ENCODE results near the gene RBM20.

RBM20 gene

DNA sequence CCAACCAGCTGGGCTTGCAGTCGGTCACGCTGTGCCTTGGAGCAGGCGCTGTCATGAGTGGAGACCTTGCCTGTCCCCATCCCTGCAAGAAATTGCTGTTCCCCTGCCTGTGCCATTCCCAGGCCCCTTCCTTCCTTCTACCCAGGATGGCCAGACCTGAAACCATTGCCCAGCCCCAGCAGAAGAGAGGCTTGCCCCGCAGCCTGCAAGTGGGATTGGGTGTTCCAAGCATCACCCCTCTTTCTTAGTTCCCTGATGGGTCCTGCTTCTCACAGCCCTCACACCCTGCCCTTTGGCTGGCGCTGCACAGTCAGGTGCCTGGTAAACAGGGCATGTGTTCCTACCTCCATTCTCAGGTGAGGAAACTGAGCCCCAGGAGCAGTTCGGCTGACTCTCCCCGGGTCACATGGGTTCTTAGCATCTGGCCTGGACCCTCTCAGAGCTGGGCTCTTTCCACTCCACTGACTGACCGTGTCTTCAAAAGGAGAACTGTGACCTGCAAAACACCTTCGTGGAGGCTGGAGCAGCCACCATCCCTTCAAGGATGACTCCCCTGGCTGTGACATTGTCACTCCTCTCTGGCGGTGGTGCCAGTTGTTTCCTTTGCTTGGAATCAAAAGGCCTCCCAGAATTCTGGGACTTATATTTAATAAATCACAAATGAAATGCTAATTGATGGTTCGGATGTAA lies 185.7 kb downstream of the RBM20 start:
- no peak overlapping the region for H3K4me3 ChIP-seq (ENCODE audit: low read depth in 1 of 2, low read length in 1 of 2)
- no peaks in the 10 kb centered on the region for H3K9me3 ChIP-seq
- no peak for TF ChIP-seq CTCF (IDR thresholded peaks at IDR 0.05)
- H3K4me1 ChIP-seq (ENCODE audit: control insufficient read depth in 1 of 2, insufficient read depth in 1 of 2, low read depth in 1 of 2, low read length in 1 of 2) = no peaks in the 10 kb centered on the region
- H3K27me3 ChIP-seq = no peaks in the 10 kb centered on the region
- no peak overlapping the region for H3K27ac ChIP-seq
- no peaks in the 10 kb centered on the region for H3K36me3 ChIP-seq

DNA sequence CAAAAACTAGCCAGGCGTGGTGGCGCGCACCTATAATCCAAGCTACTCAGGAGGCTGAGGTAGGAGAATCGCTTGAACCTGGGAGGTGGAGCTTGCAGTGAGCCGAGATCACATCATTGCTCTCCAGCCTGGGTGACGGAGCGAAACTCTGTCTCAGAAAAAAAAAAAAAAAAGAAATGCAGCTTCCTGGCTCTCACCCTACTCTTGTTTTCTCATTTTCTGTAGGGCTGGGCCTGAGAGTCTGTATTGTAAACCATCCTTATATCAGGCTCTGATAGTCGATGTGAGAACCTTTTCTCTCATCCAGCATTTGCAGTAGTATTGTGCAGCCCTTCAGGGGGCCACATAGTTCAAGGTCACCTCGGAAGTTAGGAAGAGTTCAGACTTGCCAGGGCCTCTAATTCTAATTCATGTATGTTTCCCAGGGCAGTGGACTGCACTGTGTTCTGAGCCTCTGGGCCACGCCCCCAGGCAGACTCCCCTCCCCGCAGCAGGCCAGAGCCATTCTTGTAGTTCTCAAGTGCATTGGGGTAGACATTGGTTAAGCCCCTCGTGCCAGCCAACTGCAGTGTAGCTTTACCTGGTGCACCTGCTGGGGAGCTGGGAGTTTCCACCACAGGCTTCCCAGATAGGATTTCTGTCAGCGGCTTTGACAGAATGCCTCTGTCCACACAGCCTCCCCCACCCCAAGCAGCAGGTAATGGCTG lies 189.3 kb downstream of the RBM20 start:
- H3K4me1 ChIP-seq (ENCODE audit: control insufficient read depth in 1 of 2, insufficient read depth in 1 of 2, low read depth in 1 of 2, low read length in 1 of 2) = no peaks in the 10 kb centered on the region
- no peaks in the 10 kb centered on the region for H3K36me3 ChIP-seq
- no peaks in the 10 kb centered on the region for H3K27me3 ChIP-seq
- no peak overlapping the region for H3K4me3 ChIP-seq (ENCODE audit: low read depth in 1 of 2, low read length in 1 of 2)
- H3K27ac ChIP-seq = no peak overlapping the region
- TF ChIP-seq CTCF (IDR thresholded peaks at IDR 0.05) = no peak
- no peaks in the 10 kb centered on the region for H3K9me3 ChIP-seq

DNA sequence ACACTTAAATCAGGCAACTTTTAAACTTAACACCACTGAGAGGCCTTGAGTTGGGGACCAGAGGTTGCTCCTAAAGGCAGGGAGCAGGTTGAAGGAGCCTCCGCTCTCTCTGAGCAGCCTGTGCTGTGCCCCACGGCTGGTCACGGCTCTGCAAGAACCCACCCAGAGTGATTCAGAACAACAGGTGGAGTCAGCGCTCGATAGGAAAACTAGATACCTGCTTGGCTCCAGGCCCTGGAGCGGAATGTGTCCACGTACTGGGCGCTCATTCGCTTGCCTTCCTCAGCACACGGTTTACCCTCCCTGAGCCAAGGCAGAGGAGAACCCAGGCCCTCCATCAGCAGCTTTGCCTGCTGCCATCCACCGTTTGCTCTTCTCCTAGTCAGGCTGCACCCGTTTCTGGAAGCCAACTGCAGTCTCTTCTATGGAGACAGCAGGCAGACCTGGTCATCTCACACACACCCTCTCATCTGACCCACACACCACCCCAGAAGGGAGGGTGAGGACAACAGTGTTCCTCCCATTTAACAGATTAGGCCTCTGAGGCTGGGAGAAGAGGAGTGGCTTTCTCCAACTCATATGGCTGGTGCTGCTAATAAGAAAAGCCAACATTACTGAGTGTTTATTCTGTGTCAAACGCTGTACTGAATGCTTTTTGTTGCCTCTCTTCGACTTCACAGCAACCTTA lies 189.9 kb downstream of the RBM20 start:
- TF ChIP-seq CTCF (IDR thresholded peaks at IDR 0.05) = no peak
- H3K27ac ChIP-seq = no peak overlapping the region
- H3K9me3 ChIP-seq = no peaks in the 10 kb centered on the region
- no peaks in the 10 kb centered on the region for H3K27me3 ChIP-seq
- H3K4me1 ChIP-seq (ENCODE audit: control insufficient read depth in 1 of 2, insufficient read depth in 1 of 2, low read depth in 1 of 2, low read length in 1 of 2) = no peaks in the 10 kb centered on the region
- no peak overlapping the region for H3K4me3 ChIP-seq (ENCODE audit: low read depth in 1 of 2, low read length in 1 of 2)
- H3K36me3 ChIP-seq = no peaks in the 10 kb centered on the region

GRCh38 chr10:110834629-110835301 lies 190.6 kb downstream of the RBM20 start:
- no peak for TF ChIP-seq CTCF (IDR thresholded peaks at IDR 0.05)
- no peaks in the 10 kb centered on the region for H3K27me3 ChIP-seq
- no peaks in the 10 kb centered on the region for H3K36me3 ChIP-seq
- no peak overlapping the region for H3K27ac ChIP-seq
- H3K4me1 ChIP-seq (ENCODE audit: control insufficient read depth in 1 of 2, insufficient read depth in 1 of 2, low read depth in 1 of 2, low read length in 1 of 2) = no peaks in the 10 kb centered on the region
- H3K9me3 ChIP-seq = no peaks in the 10 kb centered on the region
- no peak overlapping the region for H3K4me3 ChIP-seq (ENCODE audit: low read depth in 1 of 2, low read length in 1 of 2)

DNA sequence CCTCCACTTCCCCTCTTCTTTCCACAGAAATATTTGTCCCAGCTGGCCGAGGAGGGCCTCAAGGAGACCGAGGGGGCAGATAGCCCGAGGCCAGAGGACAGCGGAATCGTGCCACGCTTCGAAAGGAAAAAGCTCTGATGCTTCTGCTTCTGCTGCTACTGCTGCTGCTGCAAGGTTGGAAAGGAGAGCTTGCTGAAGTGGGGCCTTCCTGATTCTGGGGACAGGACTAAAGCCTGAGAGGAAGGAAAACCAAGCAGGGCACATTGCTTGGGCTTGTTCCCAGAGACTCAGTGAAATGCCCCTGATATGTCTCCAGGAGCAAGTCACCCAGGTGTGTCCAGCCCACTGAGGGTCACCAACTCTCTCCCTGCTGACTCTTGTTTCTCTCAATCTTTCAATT lies 191.7 kb downstream of the RBM20 start:
- no peaks in the 10 kb centered on the region for H3K9me3 ChIP-seq
- no peaks in the 10 kb centered on the region for H3K27me3 ChIP-seq
- H3K4me1 ChIP-seq (ENCODE audit: control insufficient read depth in 1 of 2, insufficient read depth in 1 of 2, low read depth in 1 of 2, low read length in 1 of 2) = no peaks in the 10 kb centered on the region
- TF ChIP-seq CTCF (IDR thresholded peaks at IDR 0.05) = no peak
- no peak overlapping the region for H3K27ac ChIP-seq
- no peaks in the 10 kb centered on the region for H3K36me3 ChIP-seq
- H3K4me3 ChIP-seq (ENCODE audit: low read depth in 1 of 2, low read length in 1 of 2) = no peak overlapping the region
